A673 (cell line): Measurements from ENCODE around the gene NRL. TPM values are rescaled to one million over a fixed set of nuclear protein-coding genes. Genes with fewer than 3 reads are reported as not detected.

Source experiments
- BruUV-seq: library from RNA; stranded (reverse); fragments of 400-500 nt; replicated peaks from 2 replicates; lab custom pipeline; 2021; lab: Mats Ljungman, UMichigan
- CTCF ChIA-PET: fragments of 300-600 bp; sonication (Branson Sonifier 250); formaldehyde crosslinking; loops from one replicate; lab custom pipeline; 2022; ENCODE audit warnings: antibody characterized with exemption; lab: Charles Lee
- POLR2A ChIA-PET: fragments of 300-600 bp; sonication (Branson Sonifier 250); formaldehyde crosslinking; loops from one replicate; lab custom pipeline; 2022; ENCODE audit warnings: antibody characterized with exemption; ENCODE audit not compliant: low non-redundant PET; lab: Charles Lee
- DNase-seq: peaks from one replicate; pipeline ENCODE4 v3.0.0-alpha.2; 2015; ENCODE audit warnings: low spot score
- H3K27ac ChIP-seq: fragments of 200-600 bp; sonication (generic); 2 replicates; pipeline ENCODE4 v1.5.1; 2016; ENCODE audit warnings: mixed run types, low read depth, mild to moderate bottlenecking, mixed read lengths, antibody characterized with exemption, low read length; ENCODE audit not compliant: poor library complexity, severe bottlenecking
- H3K27me3 ChIP-seq: fragments of 200-600 bp; sonication (generic); replicated peaks from 2 replicates; pipeline ENCODE4 v1.6.1; 2017; ENCODE audit warnings: mixed run types, low read depth, mild to moderate bottlenecking, mixed read lengths, antibody characterized with exemption, low read length; ENCODE audit not compliant: insufficient read depth, poor library complexity
- H3K36me3 ChIP-seq: fragments of 200-600 bp; sonication (generic); 2 replicates; pipeline ENCODE4 v1.6.1; 2016; ENCODE audit warnings: mixed run types, mild to moderate bottlenecking, mixed read lengths, antibody characterized with exemption, low read length; ENCODE audit not compliant: insufficient read depth, poor library complexity, severe bottlenecking
- H3K4me1 ChIP-seq: fragments of 200-600 bp; sonication (generic); 2 replicates; pipeline ENCODE4 v1.6.1; 2017; ENCODE audit warnings: mixed run types, mild to moderate bottlenecking, mixed read lengths, antibody characterized with exemption, low read length; ENCODE audit not compliant: insufficient read depth, poor library complexity, severe bottlenecking
- H3K4me3 ChIP-seq: fragments of 200-600 bp; sonication (generic); 2 replicates; pipeline ENCODE4 v1.5.1; 2016; ENCODE audit warnings: low read depth, mixed run types, mild to moderate bottlenecking, mixed read lengths, low read length; ENCODE audit not compliant: poor library complexity, severe bottlenecking
- H3K9me3 ChIP-seq: fragments of 200-600 bp; sonication (generic); 2 replicates; pipeline ENCODE4 v1.6.1; 2016; ENCODE audit warnings: mixed run types, low read depth, mild to moderate bottlenecking, mixed read lengths, antibody characterized with exemption, low read length; ENCODE audit not compliant: poor library complexity, severe bottlenecking
- EZH2 ChIP-seq: fragments of 200-600 bp; sonication (generic); IDR thresholded peaks from 2 replicates; pipeline ENCODE4 v1.6.1; 2017; ENCODE audit warnings: borderline replicate concordance, low read depth, mild to moderate bottlenecking, mixed read lengths, antibody characterized with exemption, low read length; ENCODE audit not compliant: poor library complexity, severe bottlenecking
- intact Hi-C: fragments of 100-400 bp; cut with micrococcal nuclease; formaldehyde crosslinking; loops from one replicate; pipeline ENCODE4 v1.10.0; 2022; ENCODE audit not compliant: unreplicated experiment
- total RNA-seq: library from RNA; stranded (reverse); gene quantifications from 2 replicates; pipeline ENCODE4 v1.2.3, GENCODE V29; 2021
- TF ChIP-seq, protein P1 (sequence below): fragments of 300-800, 200-600 bp; sonication (generic); conservative IDR thresholded peaks from 2 replicates; pipeline ENCODE4 v1.5.1; 2017; ENCODE audit warnings: low read depth, mild to moderate bottlenecking, antibody characterized with exemption, low read length, moderate library complexity, mixed read lengths

Gene NRL
- total RNA-seq, 1 experiment from 2014 or later: 1.9 TPM

DNA sequence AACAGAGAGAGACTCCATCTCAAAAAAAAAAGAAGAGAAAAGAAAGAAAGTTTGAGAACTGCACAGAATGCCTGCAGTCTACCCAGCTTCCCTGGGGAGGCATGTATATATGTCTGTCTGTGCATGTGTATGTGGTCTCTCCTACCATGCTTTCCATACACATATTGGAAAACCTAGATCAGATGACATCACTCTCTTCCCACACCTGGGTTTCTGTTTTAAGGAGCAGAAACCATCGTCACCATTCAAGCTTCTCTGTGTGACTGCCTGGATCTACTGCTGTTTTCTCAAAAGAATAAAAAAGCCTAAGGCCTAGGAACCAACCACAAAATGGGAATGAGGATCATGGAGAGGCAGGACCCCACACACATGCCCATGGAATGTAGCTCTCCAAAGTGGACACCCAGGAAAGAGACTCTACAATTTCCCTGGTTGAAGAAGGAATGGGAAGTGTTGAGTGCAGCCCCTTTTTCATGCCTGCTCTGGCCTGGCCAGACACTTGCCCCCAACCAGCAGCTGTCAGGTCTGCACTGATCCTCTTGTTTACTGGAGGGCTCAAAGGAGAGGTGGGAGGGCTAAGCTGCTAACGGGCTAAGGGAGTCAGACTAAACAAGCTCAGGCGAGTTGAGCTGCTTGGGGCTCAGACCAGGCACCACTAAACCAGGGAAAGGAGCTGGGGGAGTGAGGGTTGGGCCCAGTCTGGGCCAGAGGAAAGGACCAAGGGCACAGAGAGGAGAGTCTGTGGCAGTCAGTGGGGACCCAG is 28.4 kb downstream of the NRL start:
- H3K27ac ChIP-seq: no peak overlapping the region
- H3K4me3 ChIP-seq: no peak overlapping the region
- H3K27me3 ChIP-seq: peaks cover 7% of the 10 kb centered on the region
- no peaks in the 10 kb centered on the region for H3K9me3 ChIP-seq
- no peak for DNase-seq
- H3K4me1 ChIP-seq: no peaks in the 10 kb centered on the region
- intact Hi-C loops: no loop called here
- BruUV-seq: no TSS peak
- H3K36me3 ChIP-seq: no peaks in the 10 kb centered on the region
- ChIA-PET CTCF (interaction anchor here (1.5 kb wide), 1 partner anchor 28 kb away, joined by 6 read pairs; no protein-coding TSS in a partner anchor), POLR2A (no interaction called here)
- no peak for TF ChIP-seq EZH2
- TF ChIP-seq, protein P1, sequence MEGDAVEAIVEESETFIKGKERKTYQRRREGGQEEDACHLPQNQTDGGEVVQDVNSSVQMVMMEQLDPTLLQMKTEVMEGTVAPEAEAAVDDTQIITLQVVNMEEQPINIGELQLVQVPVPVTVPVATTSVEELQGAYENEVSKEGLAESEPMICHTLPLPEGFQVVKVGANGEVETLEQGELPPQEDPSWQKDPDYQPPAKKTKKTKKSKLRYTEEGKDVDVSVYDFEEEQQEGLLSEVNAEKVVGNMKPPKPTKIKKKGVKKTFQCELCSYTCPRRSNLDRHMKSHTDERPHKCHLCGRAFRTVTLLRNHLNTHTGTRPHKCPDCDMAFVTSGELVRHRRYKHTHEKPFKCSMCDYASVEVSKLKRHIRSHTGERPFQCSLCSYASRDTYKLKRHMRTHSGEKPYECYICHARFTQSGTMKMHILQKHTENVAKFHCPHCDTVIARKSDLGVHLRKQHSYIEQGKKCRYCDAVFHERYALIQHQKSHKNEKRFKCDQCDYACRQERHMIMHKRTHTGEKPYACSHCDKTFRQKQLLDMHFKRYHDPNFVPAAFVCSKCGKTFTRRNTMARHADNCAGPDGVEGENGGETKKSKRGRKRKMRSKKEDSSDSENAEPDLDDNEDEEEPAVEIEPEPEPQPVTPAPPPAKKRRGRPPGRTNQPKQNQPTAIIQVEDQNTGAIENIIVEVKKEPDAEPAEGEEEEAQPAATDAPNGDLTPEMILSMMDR: no peak

DNA sequence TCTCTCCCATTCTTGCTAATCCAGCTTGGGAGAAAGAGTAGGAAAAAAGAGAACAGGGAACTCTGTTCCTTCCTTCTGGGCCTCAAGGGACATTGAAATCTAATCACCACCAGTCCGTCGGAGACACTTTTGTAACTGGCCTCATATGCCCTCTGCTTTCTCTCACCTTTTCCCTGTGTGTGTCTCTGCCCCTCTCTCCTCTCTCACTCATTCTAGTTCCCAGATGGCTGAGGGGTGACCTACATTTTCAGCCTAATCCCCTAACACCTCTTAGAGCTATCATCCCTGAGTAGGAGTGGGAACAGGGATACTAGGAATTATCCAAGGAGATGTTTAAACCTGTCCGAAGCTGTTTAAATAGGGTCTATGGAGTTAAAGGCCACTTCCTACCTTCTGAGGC is 29.5 kb downstream of the NRL start:
- TF ChIP-seq, protein P1: no peak
- TF ChIP-seq EZH2: no peak
- Histone ChIP-seq H3K4me1 (peaks cover 6% of the 10 kb centered on the region), H3K27me3 (peaks cover 9% of the 10 kb centered on the region), H3K36me3 (no peaks in the 10 kb centered on the region), H3K27ac (no peak overlapping the region), H3K4me3 (no peak overlapping the region), H3K9me3 (no peaks in the 10 kb centered on the region)
- CTCF ChIA-PET: no interaction called here
- intact Hi-C loops: no loop called here
- POLR2A ChIA-PET: no interaction called here
- DNase-seq: no peak
- no TSS peak for BruUV-seq

DNA sequence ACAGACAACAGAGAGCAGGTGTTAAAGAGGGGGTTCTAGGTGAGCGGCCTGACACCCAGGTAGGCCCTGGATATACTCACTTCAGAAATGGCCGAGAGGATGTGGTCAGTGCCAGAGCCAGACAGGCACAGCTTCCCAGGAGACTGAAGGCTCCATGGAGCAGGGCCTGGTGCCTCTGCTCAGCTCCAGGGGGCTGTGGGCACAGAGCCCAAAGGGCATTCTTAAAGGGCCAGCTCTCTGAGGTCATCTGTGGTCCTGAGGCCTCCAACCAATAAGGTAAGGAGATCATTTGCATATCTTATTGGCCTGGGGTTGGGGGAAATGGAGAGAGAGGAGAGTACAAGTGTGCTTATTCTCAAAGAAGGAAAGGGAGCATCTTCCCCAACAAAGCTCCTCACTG is 30.3 kb downstream of the NRL start:
- Histone ChIP-seq H3K4me1 (peaks cover 6% of the 10 kb centered on the region), H3K27ac (no peak overlapping the region), H3K9me3 (no peaks in the 10 kb centered on the region), H3K36me3 (no peaks in the 10 kb centered on the region), H3K27me3 (peaks cover 13% of the 10 kb centered on the region), H3K4me3 (no peak overlapping the region)
- intact Hi-C loops: no loop called here
- ChIA-PET POLR2A (no interaction called here), CTCF (no interaction called here)
- DNase-seq: no peak
- no TSS peak for BruUV-seq
- TF ChIP-seq, protein P1: no peak
- no peak for TF ChIP-seq EZH2
